Amniotic epithelial cell (primary cell): Measurements from ENCODE around the gene ATG7.
A peak's percentile ranks its signal among the peaks of the same experiment; 100 is the strongest.
"Not testable (repeated sequence)": the region's sequence is repeated elsewhere in the genome, so short reads cannot be mapped to it uniquely, and the experiment has no call there.

Experiments
- DNase-seq: peaks from one replicate; pipeline ENCODE4 v3.0.0-alpha.2; 2010; ENCODE audit warnings: low read depth

ATG7 gene

GRCh38 chr3:11434563-11435096 lies 162.4 kb downstream of the ATG7 start:
- DNase-seq = no peak

- DNase-seq = peak; percentile 47
Measured at GRCh38 chr3:11435440-11436165, 163.4 kb downstream of the ATG7 start.

- DNase-seq = no peak
Measured at GRCh38 chr3:11436775-11437174, 164.6 kb downstream of the ATG7 start.

- no peak for DNase-seq
Measured at GRCh38 chr3:11437506-11437905, 165.3 kb downstream of the ATG7 start.

GRCh38 chr3:11438646-11439045 lies 166.4 kb downstream of the ATG7 start:
- DNase-seq = no peak

GRCh38 chr3:11441346-11441745 lies 169.1 kb downstream of the ATG7 start:
- peak; percentile 55 for DNase-seq

GRCh38 chr3:11444404-11444803 lies 172.2 kb downstream of the ATG7 start:
- DNase-seq = no peak

GRCh38 chr3:11445193-11445592 lies 173.0 kb downstream of the ATG7 start:
- DNase-seq = not testable (repeated sequence)

GRCh38 chr3:11445883-11446282 lies 173.7 kb downstream of the ATG7 start:
- no peak for DNase-seq

GRCh38 chr3:11447584-11448200 lies 175.5 kb downstream of the ATG7 start:
- no peak for DNase-seq

GRCh38 chr3:11450015-11450414 lies 177.8 kb downstream of the ATG7 start:
- no peak for DNase-seq

GRCh38 chr3:11452312-11452711 lies 180.1 kb downstream of the ATG7 start:
- DNase-seq = no peak

GRCh38 chr3:11452885-11453847 lies 181.0 kb downstream of the ATG7 start:
- peak; percentile 65 for DNase-seq

GRCh38 chr3:11455956-11456355 lies 183.8 kb downstream of the ATG7 start:
- DNase-seq = peak; percentile 91

- peak; percentile 85 for DNase-seq
Measured at GRCh38 chr3:11457135-11457534, 184.9 kb downstream of the ATG7 start.

- DNase-seq = peak; percentile 88
Measured at GRCh38 chr3:11459186-11459824, 187.1 kb downstream of the ATG7 start.

GRCh38 chr3:11461226-11461625 lies 189.0 kb downstream of the ATG7 start:
- DNase-seq = no peak

GRCh38 chr3:11462673-11463072 lies 190.5 kb downstream of the ATG7 start:
- DNase-seq = not testable (repeated sequence)

- no peak for DNase-seq
Measured at GRCh38 chr3:11463591-11463990, 191.4 kb downstream of the ATG7 start.

- DNase-seq = no peak
Measured at GRCh38 chr3:11464356-11464755, 192.2 kb downstream of the ATG7 start.

GRCh38 chr3:11465744-11466616 lies 193.8 kb downstream of the ATG7 start:
- peak; percentile 81 for DNase-seq
